Stomach smooth muscle (tissue), 2 donors: ENCODE data around the gene COL5A1.

Experiments
- H3K27ac ChIP-seq: one replicate; pipeline ENCODE4 v1.7.0; 2013; ENCODE audit warnings: mild to moderate bottlenecking, low read length, inconsistent platforms
- H3K27me3 ChIP-seq, 2 donors: one replicate each; pipeline ENCODE4 v1.7.0; 2013; ENCODE audit warnings: low read length in 2 of 2; ENCODE audit not compliant: insufficient read depth in 2 of 2, control insufficient read depth in 1 of 2
- H3K36me3 ChIP-seq, 2 donors: one replicate each; pipeline ENCODE4 v1.7.0; 2013; ENCODE audit warnings: low read length in 2 of 2; ENCODE audit not compliant: control insufficient read depth in 2 of 2, insufficient read depth in 2 of 2
- H3K4me1 ChIP-seq: one replicate; pipeline ENCODE4 v1.7.0; 2013; ENCODE audit warnings: low read length; ENCODE audit not compliant: control insufficient read depth, insufficient read depth
- H3K4me3 ChIP-seq, 2 donors: one replicate each; pipeline ENCODE4 v1.7.0; 2013; ENCODE audit warnings: low read length in 2 of 2
- H3K9ac ChIP-seq, 2 donors: one replicate each; pipeline ENCODE4 v1.7.0; 2013; ENCODE audit warnings: low read length in 2 of 2, mild to moderate bottlenecking in 1 of 2
- H3K9me3 ChIP-seq, 2 donors: one replicate each; pipeline ENCODE4 v1.7.0; 2013; ENCODE audit warnings: low read length in 2 of 2; ENCODE audit not compliant: control insufficient read depth in 2 of 2
- donor health status: healthy.
- donor health status: Pancreatic carcinoma.

The COL5A1 gene

DNA sequence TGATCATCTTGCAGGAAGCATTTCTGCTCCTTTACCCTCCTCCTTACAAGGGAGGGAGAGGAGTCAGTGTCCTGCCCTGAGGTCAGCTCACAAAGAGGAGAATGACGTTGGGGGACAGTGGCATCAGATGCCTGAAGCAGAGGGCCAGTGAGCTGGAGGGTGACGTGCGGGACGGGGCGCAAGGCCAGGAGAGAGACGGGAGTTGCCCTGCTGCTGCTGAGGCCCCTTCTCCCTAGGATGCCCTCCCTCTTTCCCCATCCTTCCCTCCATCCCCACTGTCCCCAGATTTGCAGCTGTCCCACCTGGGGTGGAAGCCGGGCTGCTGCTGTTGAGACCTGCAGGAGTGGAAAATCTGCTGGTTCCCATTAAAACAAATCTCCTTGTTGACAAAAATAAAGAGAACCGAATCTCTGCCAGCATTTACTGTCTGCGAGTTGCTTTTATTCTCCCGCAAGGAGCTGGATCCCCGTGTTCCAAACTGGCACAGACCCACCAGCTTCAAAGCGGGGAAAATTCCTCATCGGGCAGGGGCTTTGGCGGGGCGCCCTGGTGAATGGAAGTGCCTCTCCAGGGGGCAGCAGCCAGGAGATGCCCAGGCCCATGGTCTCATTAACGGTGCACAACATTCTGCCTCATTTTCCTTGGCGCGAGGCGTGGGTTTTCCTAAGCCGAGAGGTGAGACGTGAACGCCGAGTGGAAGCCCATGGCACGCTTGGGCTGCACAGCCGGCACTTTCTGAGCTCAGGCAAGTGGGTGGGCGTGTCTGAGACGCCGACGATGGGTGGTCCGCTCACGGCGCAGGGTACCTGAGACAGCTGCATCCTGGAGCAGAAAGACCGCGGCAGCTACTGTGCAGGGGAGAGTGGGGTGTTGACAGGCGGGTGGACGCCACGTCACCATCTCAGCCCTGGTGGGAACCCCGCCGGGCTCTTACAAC lies 13.9 kb upstream of the COL5A1 start:
- no peak overlapping the region for H3K9ac ChIP-seq
- no peak overlapping the region for H3K27ac ChIP-seq
- no peaks in the 10 kb centered on the region for H3K36me3 ChIP-seq
- H3K4me3 ChIP-seq, result no peak overlapping the region
- no peaks in the 10 kb centered on the region for H3K4me1 ChIP-seq
- peaks cover 0 to 2% of the 10 kb centered on the region in 2 donors for H3K27me3 ChIP-seq
- no peaks in the 10 kb centered on the region for H3K9me3 ChIP-seq

DNA sequence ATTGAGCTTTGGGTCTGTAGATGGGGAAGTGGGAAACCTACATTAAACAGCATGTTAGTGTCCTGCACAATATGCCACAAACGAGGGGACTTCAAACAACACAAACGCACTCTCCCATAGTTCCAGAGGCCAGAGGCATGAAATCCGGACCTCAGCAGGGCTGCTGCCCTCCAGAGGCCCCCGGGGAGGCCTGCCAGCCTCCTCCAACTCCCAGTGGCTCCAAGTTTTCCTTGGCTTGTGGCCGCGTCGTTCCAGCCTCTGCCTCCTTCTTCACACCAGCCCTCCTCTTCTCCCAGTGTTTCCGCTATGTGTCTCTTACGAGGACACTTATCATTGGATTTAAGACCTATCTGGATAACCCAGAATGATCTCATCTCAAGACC lies 13.3 kb upstream of the COL5A1 start:
- no peaks in the 10 kb centered on the region for H3K36me3 ChIP-seq
- H3K27me3 ChIP-seq, result no peaks in the 10 kb centered on the region
- H3K4me3 ChIP-seq, result no peak overlapping the region
- no peaks in the 10 kb centered on the region for H3K4me1 ChIP-seq
- H3K9me3 ChIP-seq, result no peaks in the 10 kb centered on the region
- H3K27ac ChIP-seq, result no peak overlapping the region
- no peak overlapping the region for H3K9ac ChIP-seq

DNA sequence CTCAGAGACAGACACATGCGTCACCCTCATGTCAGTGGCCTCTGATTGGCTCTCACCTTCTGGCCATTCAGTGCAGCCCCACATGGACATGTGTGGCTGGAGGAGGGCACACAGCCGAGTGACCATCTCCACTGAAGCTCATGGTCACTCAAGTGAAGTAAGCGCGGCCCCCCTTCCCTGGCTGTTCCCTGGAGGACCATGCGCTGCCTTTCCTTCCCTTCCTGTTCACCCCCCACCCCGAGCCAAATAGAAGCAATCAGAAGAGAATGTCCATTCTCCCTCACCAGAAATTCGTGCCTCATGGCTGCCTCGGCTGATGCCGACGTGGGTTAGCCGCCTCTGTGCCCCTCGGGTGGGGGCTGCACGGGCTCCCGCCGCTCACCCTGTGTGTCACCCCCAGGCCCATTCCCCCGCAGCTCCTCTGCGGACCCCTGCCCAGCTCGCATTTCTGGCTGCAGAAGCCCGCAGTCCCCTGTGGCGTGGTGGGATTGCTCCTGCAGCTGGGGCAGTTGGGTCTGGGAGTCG lies 12.5 kb upstream of the COL5A1 start:
- Histone ChIP-seq H3K27me3 (no peaks in the 10 kb centered on the region), H3K9me3 (no peaks in the 10 kb centered on the region), H3K4me1 (no peaks in the 10 kb centered on the region), H3K9ac (no peak overlapping the region), H3K27ac (no peak overlapping the region), H3K36me3 (no peaks in the 10 kb centered on the region), H3K4me3 (no peak overlapping the region)

DNA sequence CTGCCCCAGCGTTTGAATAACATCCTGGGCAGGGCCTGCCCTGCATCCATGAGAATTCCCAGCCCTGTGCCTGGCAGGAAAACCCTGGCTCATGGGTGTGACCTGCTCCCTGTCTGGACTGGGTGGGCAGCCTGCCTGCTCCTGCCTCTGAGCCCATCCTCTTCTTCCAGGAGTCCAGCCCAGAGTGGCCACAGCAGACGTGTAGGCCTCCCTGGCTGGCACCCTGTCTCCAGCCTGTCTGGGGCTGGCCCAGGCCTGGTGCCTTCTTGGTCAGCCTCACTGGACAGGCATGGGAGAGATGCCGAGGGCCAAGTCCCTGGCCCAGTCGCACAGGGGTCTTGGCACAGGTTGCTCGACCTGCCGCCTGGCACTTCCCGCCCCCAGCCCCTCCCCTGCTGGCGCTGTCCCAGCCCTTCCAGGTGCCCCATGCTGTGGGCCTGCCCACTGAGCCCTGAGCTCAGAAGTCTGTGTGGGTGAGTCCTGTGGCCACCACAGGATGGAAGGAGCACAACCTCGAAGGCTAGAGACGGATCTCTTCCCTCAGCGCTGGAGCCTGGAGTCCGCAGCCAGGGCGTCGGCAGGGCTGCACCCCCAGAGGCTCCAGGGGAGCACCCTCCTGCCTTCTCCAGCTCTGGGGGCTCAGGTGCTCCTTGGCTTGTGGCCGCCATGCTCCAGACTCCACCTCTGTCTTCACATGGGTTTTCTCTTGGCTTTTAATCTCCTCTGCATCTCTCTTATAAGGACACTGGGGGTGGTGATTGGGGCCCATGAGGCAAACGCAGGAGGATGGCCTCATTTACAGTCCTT lies 11.8 kb upstream of the COL5A1 start:
- H3K4me1 ChIP-seq, result no peaks in the 10 kb centered on the region

DNA sequence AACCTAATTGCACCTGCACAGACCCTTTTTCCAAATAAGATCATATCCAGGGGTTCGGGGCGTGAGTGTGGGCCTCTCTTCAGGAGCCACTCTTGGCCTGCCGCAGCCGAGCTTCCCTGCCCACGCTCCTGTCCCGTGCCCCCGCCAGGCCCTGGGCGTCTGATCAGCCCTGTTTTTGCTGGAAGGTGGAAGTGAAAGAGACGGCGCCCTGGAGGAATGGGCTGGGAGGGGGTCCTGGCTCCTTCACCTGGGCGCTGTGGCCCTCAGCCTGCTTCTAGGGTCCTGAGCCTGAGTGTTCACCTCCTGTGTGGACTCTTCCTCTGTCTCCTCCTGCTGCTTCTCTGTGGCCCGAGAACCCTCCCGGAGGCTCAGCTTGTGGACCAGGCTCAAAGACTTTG lies 11.2 kb upstream of the COL5A1 start:
- H3K9ac ChIP-seq, result no peak overlapping the region
- no peaks in the 10 kb centered on the region for H3K4me1 ChIP-seq
- no peak overlapping the region for H3K27ac ChIP-seq
- no peaks in the 10 kb centered on the region for H3K9me3 ChIP-seq
- H3K27me3 ChIP-seq, result no peaks in the 10 kb centered on the region
- H3K4me3 ChIP-seq, result no peak overlapping the region
- H3K36me3 ChIP-seq, result no peaks in the 10 kb centered on the region

More for the DNA sequence above, 11.8 kb upstream of the COL5A1 start:
- Histone ChIP-seq H3K27me3 (no peaks in the 10 kb centered on the region), H3K9me3 (no peaks in the 10 kb centered on the region), H3K4me3 (no peak overlapping the region), H3K9ac (no peak overlapping the region), H3K36me3 (no peaks in the 10 kb centered on the region), H3K27ac (no peak overlapping the region)

DNA sequence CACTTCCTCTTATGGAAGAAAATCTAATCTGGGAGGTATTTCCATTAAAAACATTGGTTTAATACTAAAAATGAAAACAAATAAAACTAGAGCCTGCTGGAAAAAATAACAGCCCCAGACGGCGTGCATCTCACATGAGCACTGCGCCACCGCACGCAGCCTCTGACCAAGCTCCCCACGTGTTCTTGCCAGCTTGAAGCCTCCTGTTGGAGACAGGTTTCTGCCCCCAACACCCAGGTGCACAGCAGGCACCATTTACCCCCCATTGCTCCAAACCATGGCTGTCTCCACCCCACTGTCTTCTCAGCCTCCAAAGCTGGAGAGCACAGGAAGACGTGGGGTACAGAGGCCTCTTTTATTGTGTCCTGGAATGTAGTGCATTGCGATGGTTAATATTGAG lies 10.7 kb upstream of the COL5A1 start:
- no peaks in the 10 kb centered on the region for H3K9me3 ChIP-seq

DNA sequence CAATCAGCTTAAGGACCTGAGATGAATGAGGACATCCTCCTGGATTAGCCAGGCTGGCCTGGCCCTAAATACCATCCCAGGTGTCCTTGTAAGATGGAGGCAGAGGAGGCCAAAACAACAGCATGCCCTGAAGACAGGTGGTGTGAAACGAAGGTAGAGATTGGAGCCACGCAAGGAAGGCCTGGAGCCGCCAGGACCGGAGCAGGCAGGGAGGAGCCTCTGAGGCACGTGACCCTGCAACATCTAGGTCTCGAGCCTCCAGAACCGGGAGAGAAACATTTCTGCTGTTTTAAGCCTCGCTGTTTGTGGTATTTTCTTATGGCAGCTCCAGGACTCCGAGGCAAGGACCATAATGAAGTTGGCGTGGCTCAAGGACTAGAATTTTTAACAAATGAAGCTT lies 9.7 kb upstream of the COL5A1 start:
- no peak overlapping the region for H3K4me3 ChIP-seq
- H3K27me3 ChIP-seq, result no peaks in the 10 kb centered on the region
- no peak overlapping the region for H3K9ac ChIP-seq
- no peaks in the 10 kb centered on the region for H3K36me3 ChIP-seq
- H3K27ac ChIP-seq, result no peak overlapping the region
- H3K9me3 ChIP-seq, result no peaks in the 10 kb centered on the region
- H3K4me1 ChIP-seq, result peaks cover 2% of the 10 kb centered on the region

More for the DNA sequence above, 10.7 kb upstream of the COL5A1 start:
- Histone ChIP-seq H3K36me3 (no peaks in the 10 kb centered on the region), H3K27me3 (no peaks in the 10 kb centered on the region), H3K4me3 (no peak overlapping the region), H3K27ac (no peak overlapping the region), H3K4me1 (no peaks in the 10 kb centered on the region), H3K9ac (no peak overlapping the region)

DNA sequence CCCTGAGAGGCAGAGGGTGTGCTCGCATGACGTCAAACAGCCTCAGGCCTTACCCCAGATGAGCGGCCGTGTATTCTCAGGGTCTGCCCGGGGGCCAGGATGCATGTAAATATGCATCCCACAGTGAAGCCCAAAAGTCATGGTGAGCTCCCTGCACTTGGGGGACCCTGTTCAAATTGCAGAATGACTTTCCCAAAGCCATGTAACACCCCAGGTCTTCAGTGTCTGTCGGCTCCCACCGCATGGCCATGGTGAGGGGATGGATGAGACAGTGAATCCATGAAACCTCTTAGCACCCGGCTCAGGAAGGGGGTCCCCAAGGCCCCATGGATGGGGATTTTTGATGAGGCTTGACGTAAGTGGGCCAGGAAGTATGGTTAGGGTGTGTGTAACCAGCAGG lies 9.3 kb upstream of the COL5A1 start:
- no peaks in the 10 kb centered on the region for H3K36me3 ChIP-seq
- H3K4me1 ChIP-seq, result peaks cover 2% of the 10 kb centered on the region
- no peaks in the 10 kb centered on the region for H3K9me3 ChIP-seq
- H3K9ac ChIP-seq, result no peak overlapping the region
- no peaks in the 10 kb centered on the region for H3K27me3 ChIP-seq
- no peak overlapping the region for H3K4me3 ChIP-seq
- no peak overlapping the region for H3K27ac ChIP-seq

DNA sequence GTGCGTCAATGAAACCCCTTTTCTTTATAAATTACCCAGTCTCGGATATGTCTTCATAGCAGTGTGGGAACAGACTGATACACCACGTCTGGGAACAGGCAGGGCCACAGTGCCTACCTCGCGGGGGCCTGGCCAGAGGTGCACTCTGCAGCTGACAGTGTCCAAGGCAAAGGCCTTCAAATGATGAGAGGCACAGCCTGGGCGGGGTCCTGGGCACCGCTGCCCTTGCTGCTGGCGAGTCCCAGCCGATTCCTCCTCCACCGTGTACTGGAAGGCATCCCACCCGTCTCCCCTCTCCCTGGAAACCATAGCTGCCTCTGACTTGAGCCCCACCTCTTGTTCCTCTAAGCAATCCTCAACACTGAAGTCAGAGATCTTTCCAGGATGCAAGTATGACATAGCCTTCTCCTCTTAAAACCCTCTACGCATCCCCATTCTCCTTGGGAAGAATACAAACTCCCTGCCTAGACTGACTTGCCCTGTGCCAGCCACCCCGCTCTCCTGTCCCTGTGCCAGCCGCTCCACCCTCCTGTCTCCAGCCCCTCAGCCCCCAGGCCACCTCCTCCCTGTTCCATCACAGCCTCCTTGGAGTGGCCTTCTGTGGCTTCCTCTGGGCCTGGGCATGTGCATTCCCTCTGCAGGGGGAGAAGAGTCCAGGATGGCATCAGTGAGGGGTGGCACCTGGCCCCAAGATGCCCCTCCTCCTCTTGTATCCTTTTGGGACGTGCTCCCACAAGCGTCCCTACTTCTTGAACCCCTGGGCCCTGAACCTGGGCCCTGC lies 8.1 kb upstream of the COL5A1 start:
- H3K27me3 ChIP-seq, result no peaks in the 10 kb centered on the region
- H3K9ac ChIP-seq, result no peak overlapping the region
- H3K4me3 ChIP-seq, result no peak overlapping the region
- no peak overlapping the region for H3K27ac ChIP-seq
- H3K4me1 ChIP-seq, result peaks cover 2% of the 10 kb centered on the region
- no peaks in the 10 kb centered on the region for H3K36me3 ChIP-seq
- no peaks in the 10 kb centered on the region for H3K9me3 ChIP-seq

DNA sequence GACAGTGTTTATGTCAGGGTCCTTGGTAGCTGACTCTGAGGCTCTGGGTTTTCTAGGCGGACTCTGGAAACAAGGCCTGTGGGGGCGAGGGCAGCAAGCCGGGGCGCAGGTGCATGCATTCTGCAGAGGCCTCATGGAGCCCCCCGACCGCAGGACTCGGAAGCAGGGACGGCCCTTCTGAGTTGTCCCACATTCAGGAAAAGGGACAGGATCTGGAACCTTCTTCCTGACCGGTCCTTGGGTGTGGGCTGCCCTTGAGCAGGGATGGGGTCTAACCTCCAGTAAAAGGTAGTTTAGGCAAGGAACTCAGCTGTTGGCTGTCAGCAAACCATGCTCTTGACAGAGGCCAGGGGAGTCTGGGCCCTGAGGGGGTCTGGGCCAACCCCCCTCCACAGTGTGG lies 7.4 kb upstream of the COL5A1 start:
- no peaks in the 10 kb centered on the region for H3K36me3 ChIP-seq
- H3K27me3 ChIP-seq, result no peaks in the 10 kb centered on the region
- no peaks in the 10 kb centered on the region for H3K9me3 ChIP-seq
- H3K27ac ChIP-seq, result no peak overlapping the region
- H3K9ac ChIP-seq, result no peak overlapping the region
- peaks cover 2% of the 10 kb centered on the region for H3K4me1 ChIP-seq
- no peak overlapping the region for H3K4me3 ChIP-seq
